H1 (cell line): Measurements from ENCODE around the gene RUSF1. TPM values are rescaled to one million over a fixed set of nuclear protein-coding genes. Genes with fewer than 3 reads are reported as not detected.

ENCODE experiments used
- CTCF ChIA-PET: fragments of 300-600 bp; sonication (Branson Sonifier 250); formaldehyde crosslinking; loops from one replicate; lab custom pipeline; 2021; ENCODE audit not compliant: partially characterized antibody; lab: Charles Lee
- POLR2A ChIA-PET: fragments of 300-600 bp; sonication (Branson Sonifier 250); formaldehyde crosslinking; loops from one replicate; lab custom pipeline; 2021; ENCODE audit warnings: inconsistent platforms; ENCODE audit not compliant: partially characterized antibody; lab: Charles Lee
- DNase-seq, 2 experiments: peaks; one replicate each; pipeline versions ENCODE4 v3.0.0 to v3.0.0-alpha.2; 2010 to 2022; ENCODE audit warnings: low spot score in 2 of 2, low read depth in 1 of 2, mixed read lengths in 1 of 2
- FAIRE-seq: peaks from 2 replicates; lab custom pipeline; 2011; peaks lifted over from hg19 to GRCh38; lab: Jason Lieb, UNC
- H2AFZ ChIP-seq: 2 replicates; pipeline ENCODE4 v1.8.1; 2012; ENCODE audit warnings: low read length, inconsistent platforms
- H2AK5ac ChIP-seq: 2 replicates; pipeline ENCODE4 v1.6.1; 2013; ENCODE audit warnings: low read depth, low read length
- H2BK120ac ChIP-seq: replicated peaks from 2 replicates; pipeline ENCODE3; 2013; ENCODE audit warnings: low read depth, low read length, inconsistent platforms
- H2BK12ac ChIP-seq: 2 replicates; pipeline ENCODE4 v1.6.1; 2013; ENCODE audit warnings: low read depth, low read length
- H2BK15ac ChIP-seq: 2 replicates; pipeline ENCODE4 v1.6.1; 2013; ENCODE audit warnings: low read length
- H2BK20ac ChIP-seq: 2 replicates; pipeline ENCODE4 v1.6.1; 2013; ENCODE audit warnings: low read length
- H2BK5ac ChIP-seq: 2 replicates; pipeline ENCODE4 v1.6.1; 2013; ENCODE audit warnings: low read depth, low read length
- H3K14ac ChIP-seq: 2 replicates; pipeline ENCODE4 v1.6.1; 2013; ENCODE audit warnings: inconsistent platforms; ENCODE audit not compliant: insufficient read length
- H3K18ac ChIP-seq: 2 replicates; pipeline ENCODE4 v1.6.1; 2013; ENCODE audit warnings: low read length; ENCODE audit errors: extremely low read depth
- H3K23ac ChIP-seq: 2 replicates; pipeline ENCODE4 v1.6.1; 2013; ENCODE audit warnings: inconsistent platforms; ENCODE audit not compliant: insufficient read length
- H3K23me2 ChIP-seq: 2 replicates; pipeline ENCODE4 v1.6.1; 2013; ENCODE audit warnings: low read depth, low read length
- H3K27ac ChIP-seq: 2 replicates; pipeline ENCODE4 v1.6.1; 2011; ENCODE audit warnings: low read depth, low read length, inconsistent platforms
- H3K27me3 ChIP-seq, 4 experiments: replicated peaks in 1 of 4; 1 replicate in 1 of 4; 2 replicates in 3 of 4; pipeline versions ENCODE4 v1.6.1 to v1.8.1; 2011 to 2013; ENCODE audit warnings: low read length in 3 of 4, mild to moderate bottlenecking in 3 of 4, inconsistent platforms in 2 of 4, mixed read lengths in 2 of 4, moderate library complexity in 1 of 4; ENCODE audit not compliant: control insufficient read depth in 3 of 4, insufficient read depth in 3 of 4; ENCODE audit errors: extremely low read depth in 1 of 4
- H3K36me3 ChIP-seq, 4 experiments: 2 replicates each; pipeline versions ENCODE4 v1.6.1 to v1.8.1; 2011 to 2013; ENCODE audit warnings: mild to moderate bottlenecking in 4 of 4, low read length in 3 of 4, moderate library complexity in 2 of 4, control low read depth in 1 of 4, inconsistent platforms in 1 of 4; ENCODE audit not compliant: insufficient read depth in 4 of 4, control insufficient read depth in 2 of 4
- H3K4ac ChIP-seq: replicated peaks from 2 replicates; pipeline ENCODE3; 2013; ENCODE audit warnings: low read length, low read depth, mixed read lengths, inconsistent platforms; ENCODE audit not compliant: insufficient read length
- H3K4me1 ChIP-seq, 4 experiments: replicated peaks in 1 of 4; 1 replicate in 1 of 4; 2 replicates in 3 of 4; pipeline versions ENCODE4 v1.6.1 to v1.8.1; 2011 to 2013; ENCODE audit warnings: low read length in 3 of 4, inconsistent platforms in 2 of 4, mixed read lengths in 1 of 4; ENCODE audit not compliant: insufficient read depth in 4 of 4, control insufficient read depth in 3 of 4
- H3K4me2 ChIP-seq, 2 experiments: 2 replicates each; pipeline versions ENCODE4 v1.6.1 to v1.8.1; 2011 to 2013; ENCODE audit warnings: low read depth in 2 of 2, low read length in 2 of 2, control low read depth in 1 of 2, inconsistent platforms in 1 of 2, mild to moderate bottlenecking in 1 of 2; ENCODE audit not compliant: insufficient read depth in 1 of 2
- H3K4me3 ChIP-seq, 4 experiments: fragments of 200-600, 300-600 bp in 1 of 4; sonication (generic), shearing (Covaris generic), sonication (Bioruptor Twin) in 1 of 4; 2 replicates each; pipeline versions ENCODE4 v1.5.1 to v1.8.1; 2011 to 2016; ENCODE audit warnings: low read length in 4 of 4, low read depth in 3 of 4, control low read depth in 2 of 4, inconsistent platforms in 2 of 4, mild to moderate bottlenecking in 2 of 4, mixed read lengths in 1 of 4, moderate library complexity in 1 of 4; ENCODE audit not compliant: insufficient read depth in 2 of 4; ENCODE audit errors: extremely low read depth in 1 of 4
- H3K56ac ChIP-seq: replicated peaks from 2 replicates; pipeline ENCODE3; 2013; ENCODE audit warnings: low read depth, mild to moderate bottlenecking, mixed read lengths, low read length, inconsistent platforms; ENCODE audit not compliant: insufficient read length
- H3K79me1 ChIP-seq: 2 replicates; pipeline ENCODE4 v1.6.1; 2013; ENCODE audit warnings: low read depth, low read length, control low read depth
- H3K79me2 ChIP-seq, 2 experiments: 2 replicates each; pipeline versions ENCODE4 v1.6.1 to v1.8.1; 2012 to 2013; ENCODE audit warnings: low read length in 2 of 2, mild to moderate bottlenecking in 2 of 2, inconsistent platforms in 1 of 2; ENCODE audit not compliant: insufficient read depth in 2 of 2, control insufficient read depth in 1 of 2
- H3K9ac ChIP-seq, 4 experiments: replicated peaks in 1 of 4; 1 replicate in 1 of 4; 2 replicates in 3 of 4; pipeline versions ENCODE4 v1.6.1 to v1.8.1; 2011 to 2013; ENCODE audit warnings: low read depth in 3 of 4, low read length in 3 of 4, control low read depth in 2 of 4, mild to moderate bottlenecking in 2 of 4, moderate library complexity in 2 of 4, inconsistent platforms in 1 of 4; ENCODE audit errors: extremely low read depth in 1 of 4
- H3K9me3 ChIP-seq, 2 experiments: 2 replicates each; pipeline versions ENCODE4 v1.6.1 to v1.8.1; 2012 to 2013; ENCODE audit warnings: mild to moderate bottlenecking in 2 of 2, moderate library complexity in 2 of 2, control low read depth in 1 of 2, inconsistent platforms in 1 of 2, low read depth in 1 of 2, low read length in 1 of 2, mixed read lengths in 1 of 2; ENCODE audit not compliant: insufficient read depth in 2 of 2
- H4K20me1 ChIP-seq, 2 experiments: replicated peaks in 1 of 2; 2 replicates each; pipeline versions ENCODE3 to v1.8.1; 2011 to 2013; ENCODE audit warnings: inconsistent platforms in 2 of 2, low read length in 2 of 2, mild to moderate bottlenecking in 1 of 2; ENCODE audit not compliant: insufficient read depth in 2 of 2, control insufficient read depth in 1 of 2
- H4K5ac ChIP-seq: 2 replicates; pipeline ENCODE4 v1.6.1; 2013; ENCODE audit warnings: low read length, low read depth, mixed read lengths, inconsistent platforms; ENCODE audit not compliant: insufficient read length
- H4K8ac ChIP-seq: 2 replicates; pipeline ENCODE4 v1.8.0; 2013; ENCODE audit warnings: mild to moderate bottlenecking, moderate library complexity, low read length, inconsistent platforms; ENCODE audit not compliant: insufficient read depth; ENCODE audit errors: extremely low read depth
- H4K91ac ChIP-seq: replicated peaks from 2 replicates; pipeline ENCODE3; 2013; ENCODE audit warnings: low read length, mixed read lengths, inconsistent platforms; ENCODE audit not compliant: insufficient read length
- ASH2L ChIP-seq: fragments of 200-600, 300-600 bp; sonication (generic); IDR thresholded peaks from one replicate; pipeline ENCODE4 v1.7.1; 2017; ENCODE audit warnings: low read length
- ATF2 ChIP-seq: IDR thresholded peaks from 2 replicates; pipeline ENCODE4 v1.6.1; 2012; ENCODE audit warnings: low read length, inconsistent platforms
- BACH1 ChIP-seq: IDR thresholded peaks from 2 replicates; pipeline ENCODE4 v1.6.1; 2012; ENCODE audit warnings: low read length, improper control_type of control experiment
- HDAC2 ChIP-seq, 2 experiments: fragments of 300-600 bp in 1 of 2; sonication (generic) in 1 of 2; IDR thresholded peaks; 2 replicates each; pipeline ENCODE4 v1.6.1; 2011 to 2012; ENCODE audit warnings: low read depth in 2 of 2, low read length in 2 of 2, mild to moderate bottlenecking in 2 of 2, moderate library complexity in 2 of 2, borderline replicate concordance in 1 of 2, inconsistent platforms in 1 of 2
- KDM4A ChIP-seq: IDR thresholded peaks from one replicate; pipeline ENCODE4 v1.7.1; 2012; ENCODE audit warnings: low read depth, mild to moderate bottlenecking, moderate library complexity, low read length, inconsistent platforms; ENCODE audit not compliant: severe bottlenecking
- POLR2A ChIP-seq, 2 experiments: IDR thresholded peaks; 1 replicate in 1 of 2; 2 replicates in 1 of 2; pipeline ENCODE4 v1.6.1; 2011; ENCODE audit warnings: low read depth in 2 of 2, low read length in 2 of 2, mild to moderate bottlenecking in 2 of 2; ENCODE audit errors: control extremely low read depth in 1 of 2
- POU5F1 ChIP-seq: IDR thresholded peaks from 2 replicates; pipeline ENCODE4 v1.6.1; 2011; ENCODE audit warnings: low read depth, mild to moderate bottlenecking, low read length, moderate library complexity
- RFX5 ChIP-seq: IDR thresholded peaks from 2 replicates; pipeline ENCODE4 v1.6.1; 2011; ENCODE audit warnings: low read depth, low read length, improper control_type of control experiment, borderline replicate concordance
- RXRA ChIP-seq: IDR thresholded peaks from 2 replicates; pipeline ENCODE4 v1.6.1; 2011; ENCODE audit warnings: low read depth, mild to moderate bottlenecking, low read length, moderate library complexity; ENCODE audit not compliant: insufficient read depth
- SP1 ChIP-seq: IDR thresholded peaks from 2 replicates; pipeline ENCODE4 v1.6.1; 2011; ENCODE audit warnings: low read depth, low read length
- SP4 ChIP-seq: IDR thresholded peaks from 2 replicates; pipeline ENCODE4 v1.6.1; 2012; ENCODE audit warnings: low read length, inconsistent platforms
- TAF1 ChIP-seq: IDR thresholded peaks from 2 replicates; pipeline ENCODE4 v1.6.1; 2011; ENCODE audit warnings: mild to moderate bottlenecking, low read depth, low read length
- TAF7 ChIP-seq: optimal IDR thresholded peaks from 2 replicates; pipeline ENCODE3; 2011; ENCODE audit warnings: low read depth, mild to moderate bottlenecking, inconsistent platforms, low read length, moderate library complexity, borderline replicate concordance
- YY1 ChIP-seq: IDR thresholded peaks from 2 replicates; pipeline ENCODE4 v1.6.1; 2011; ENCODE audit warnings: low read depth, mild to moderate bottlenecking, low read length
- WGBS, 2 experiments: shearing (Covaris generic) in 1 of 2; methylation state at CpG; one replicate each; pipeline versions ENCODE4 v1.1.6 to v1.1.7; 2013 to 2015; ENCODE audit warnings: low lambda C conversion rate in 2 of 2, mixed read lengths in 2 of 2, inconsistent platforms in 1 of 2, low coverage in 1 of 2, missing lambda C conversion rate in 1 of 2; ENCODE audit not compliant: insufficient replicate concordance in 2 of 2, insufficient coverage in 1 of 2, insufficient read length in 1 of 2; ENCODE audit errors: extremely low coverage in 1 of 2, missing lambda C conversion rate in 1 of 2; 5-methylcytosine and 5-hydroxymethylcytosine counted together
- polyA plus RNA-seq, 7 experiments: library from polyadenylated mRNA; depleted of rRNA in 3 of 7; stranded (reverse) in 5 of 7; unstranded in 2 of 7; fragments of >200 nt in 5 of 7; fragments of 200-250 nt in 2 of 7; gene quantifications; 1 replicate in 5 of 7; 2 replicates in 1 of 7; 4 replicates in 1 of 7; pipeline versions ENCODE4 v1.2.1 to v1.2.3, GENCODE V29; 2011 to 2013; ENCODE audit warnings: missing spikeins in 2 of 7, mixed read lengths in 2 of 7
- total RNA-seq: library from RNA; stranded (reverse); fragmentation: NEBNext Ultra II Directional; extraction: Animal tissue kit (Norgen Biotek cat#: 25700); gene quantifications from 2 replicates; pipeline ENCODE4 v1.2.1, GENCODE V29; 2021

RUSF1 gene
- total and polyA plus RNA-seq, 2 of the 8 experiments (the other 6 are each of a cell fraction or from before 2014, with no cell fraction given) = 22.5 to 33.7 TPM

DNA sequence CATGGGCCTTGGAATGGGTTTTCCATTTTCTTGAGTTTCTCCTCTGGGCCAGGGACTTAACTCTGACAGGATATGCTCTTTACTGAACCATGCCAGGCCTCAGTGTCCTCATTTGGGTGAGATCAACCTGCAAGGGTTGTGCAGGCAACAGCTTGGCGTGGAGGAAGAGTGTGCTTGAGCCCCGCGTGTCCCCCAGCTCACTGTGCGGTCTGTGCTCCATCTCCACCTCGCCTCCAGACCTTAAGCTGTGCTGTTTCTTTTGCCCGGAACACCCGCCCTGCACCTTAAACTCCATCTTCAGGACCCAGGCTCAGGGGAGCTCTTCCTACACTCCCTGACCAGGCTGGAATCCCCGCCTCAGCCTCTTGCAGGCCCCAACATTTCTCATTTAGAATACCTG is 9.7 kb downstream of the RUSF1 start:
- no peak overlapping the region for H3K9ac ChIP-seq
- no peaks in the 10 kb centered on the region for H3K79me2 ChIP-seq
- H3K4me1 ChIP-seq = peaks cover 2 to 10% (median 5%) of the 10 kb centered on the region in 4 experiments
- H3K23me2 ChIP-seq = no peaks in the 10 kb centered on the region
- ChIA-PET CTCF (interaction anchor here (0.9 kb wide), 1 partner anchor 25 kb away, joined by 3 read pairs; no protein-coding TSS in a partner anchor), POLR2A (interaction anchor here (0.9 to 10.6 kb wide), 4 partner anchors 9 to 30 kb away, joined by 3 to 69 read pairs (median 4); partner anchors contain the start of genes AHSP and RUSF1)
- no peaks in the 10 kb centered on the region for H3K27me3 ChIP-seq
- no peak overlapping the region for H3K18ac ChIP-seq
- peaks cover 0 to 3% (median under 1%) of the 10 kb centered on the region in 4 experiments; a peak in 1 of 8 replicates for H3K36me3 ChIP-seq
- WGBS, 2 experiments = 89% methylated on average over 8 of the region's 8 CpGs; no CpG with 5 or more reads in 1 of the 2 experiments
- no peak for FAIRE-seq
- H4K8ac ChIP-seq = no peak overlapping the region
- no peak overlapping the region for H2AK5ac ChIP-seq
- no peak overlapping the region for H4K91ac ChIP-seq
- no peak overlapping the region for H2AFZ ChIP-seq
- no peak overlapping the region for H3K4ac ChIP-seq
- H2BK12ac ChIP-seq = no peak overlapping the region
- DNase-seq = no peak
- no peaks in the 10 kb centered on the region for H3K9me3 ChIP-seq
- H4K20me1 ChIP-seq = no peaks in the 10 kb centered on the region
- H2BK20ac ChIP-seq = no peak overlapping the region
- H2BK120ac ChIP-seq = no peak overlapping the region
- H3K4me2 ChIP-seq = no peak overlapping the region
- no peaks in the 10 kb centered on the region for H3K79me1 ChIP-seq
- no peak overlapping the region for H3K27ac ChIP-seq
- H4K5ac ChIP-seq = no peak overlapping the region
- no peak overlapping the region for H3K4me3 ChIP-seq
- no peak overlapping the region for H3K14ac ChIP-seq
- no peak overlapping the region for H2BK15ac ChIP-seq
- no peak overlapping the region for H3K56ac ChIP-seq
- H3K23ac ChIP-seq = no peak overlapping the region
- H2BK5ac ChIP-seq = no peak overlapping the region
- TF ChIP-seq POU5F1 (no peak), ASH2L (no peak), TAF1 (no peak), HDAC2 (IDR thresholded peaks at IDR 0.05; ENCODE audit: borderline replicate concordance in 1 of 2, low read depth in 2 of 2, low read length in 2 of 2) (no peak), SP1 (no peak), SP4 (no peak), POLR2A (IDR thresholded peaks at IDR 0.05; ENCODE audit: control extremely low read depth in 1 of 2, low read depth in 2 of 2, low read length in 2 of 2) (no peak), ATF2 (no peak), KDM4A (no peak), YY1 (no peak), TAF7 (no peak), RFX5 (no peak), BACH1 (no peak), RXRA (no peak)
